Erythroblast (primary cell): ENCODE data around the gene KCTD19.

Experiments used
- DNase-seq, 2 experiments: peaks; one replicate each; lab custom pipeline; 2025; lab: John Stamatoyannopoulos, UW
- GATA1 ChIP-seq: IDR thresholded peaks from 2 replicates; pipeline ENCODE4 v1.6.1; 2011; ENCODE audit warnings: low read depth, mild to moderate bottlenecking, control low read depth, low read length, moderate library complexity
- POLR2A ChIP-seq: IDR thresholded peaks from 2 replicates; pipeline ENCODE4 v1.6.1; 2011; ENCODE audit warnings: mild to moderate bottlenecking, low read length

The KCTD19 gene

GRCh38 chr16:67243481-67243880 is 83.1 kb downstream of the KCTD19 start:
- TF ChIP-seq POLR2A: no peak
- no peak for TF ChIP-seq GATA1
- DNase-seq: no peak

DNA sequence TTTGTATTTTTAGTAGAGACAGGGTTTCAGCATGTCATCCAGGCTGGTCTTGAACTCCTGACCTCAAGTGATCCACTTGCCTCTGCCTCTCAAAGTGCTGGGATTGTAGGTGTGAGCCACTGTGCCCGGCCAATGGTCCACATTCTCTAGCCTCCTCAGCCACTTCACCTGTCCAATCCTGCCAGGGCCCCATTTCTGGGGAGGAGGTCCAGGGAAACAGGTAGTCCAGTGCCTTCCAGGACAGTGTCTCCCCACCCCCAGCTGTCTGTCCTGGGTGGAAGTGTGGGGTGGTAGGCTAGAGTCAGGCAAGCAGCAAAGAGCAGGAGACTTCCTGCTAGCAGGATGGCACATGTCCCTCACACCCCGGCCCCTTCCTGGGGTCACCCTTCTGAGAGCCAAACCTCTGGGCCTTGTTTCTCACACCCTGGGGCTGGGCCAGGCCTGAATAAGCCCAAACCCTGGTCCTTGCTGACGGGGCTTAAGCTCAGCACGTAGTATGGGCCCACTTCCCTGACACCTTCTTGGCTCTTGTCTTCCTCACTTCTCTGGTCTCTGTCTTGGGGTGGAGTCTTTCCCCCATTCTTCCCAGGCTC is 84.3 kb downstream of the KCTD19 start:
- no peak for DNase-seq
- TF ChIP-seq GATA1 (no peak), POLR2A (no peak)

DNA sequence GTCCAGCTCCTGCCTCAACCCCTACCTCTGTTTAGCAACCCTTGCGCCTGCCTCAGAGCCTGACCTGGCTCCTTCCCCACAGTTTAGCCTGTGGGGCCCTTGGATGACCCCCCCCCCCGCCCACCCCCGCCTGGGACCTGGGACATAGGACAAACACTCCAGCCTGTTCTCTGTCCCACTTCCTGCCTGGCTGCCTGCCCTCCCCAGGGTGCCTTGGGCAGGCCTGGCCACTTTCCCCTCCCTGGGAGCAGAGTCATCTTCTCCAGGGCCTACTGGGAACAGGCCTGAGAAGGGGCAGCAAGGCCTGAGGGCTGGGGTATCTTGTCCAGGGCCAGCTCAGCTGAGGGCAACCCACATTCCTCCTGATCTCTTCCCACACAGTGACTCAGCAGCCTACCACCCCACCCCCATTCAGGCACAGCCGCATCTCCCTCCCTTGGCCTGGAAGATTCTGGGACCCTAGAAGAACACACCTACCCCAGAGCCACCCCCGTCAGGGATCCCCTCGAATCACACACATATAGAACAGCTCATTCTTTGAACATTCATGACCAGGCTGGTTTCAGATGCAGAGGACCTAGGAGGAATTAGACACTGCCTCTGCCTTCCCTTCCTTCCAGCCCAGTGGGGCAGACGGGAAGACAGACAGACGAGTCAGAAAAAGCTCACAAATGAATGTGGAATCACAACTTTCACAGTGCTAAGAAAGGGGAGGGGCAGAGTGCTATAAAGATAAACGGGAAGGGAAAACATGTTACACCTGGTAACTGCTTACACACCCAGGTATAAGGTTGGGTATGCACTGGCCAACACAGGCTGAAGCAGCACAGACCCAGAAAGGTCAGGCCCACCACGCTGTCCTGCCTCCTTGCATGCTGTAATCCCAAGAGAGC is 85.3 kb downstream of the KCTD19 start:
- DNase-seq: peak in 1 of 2 experiments; percentile 51
- TF ChIP-seq POLR2A (no peak), GATA1 (no peak)

DNA sequence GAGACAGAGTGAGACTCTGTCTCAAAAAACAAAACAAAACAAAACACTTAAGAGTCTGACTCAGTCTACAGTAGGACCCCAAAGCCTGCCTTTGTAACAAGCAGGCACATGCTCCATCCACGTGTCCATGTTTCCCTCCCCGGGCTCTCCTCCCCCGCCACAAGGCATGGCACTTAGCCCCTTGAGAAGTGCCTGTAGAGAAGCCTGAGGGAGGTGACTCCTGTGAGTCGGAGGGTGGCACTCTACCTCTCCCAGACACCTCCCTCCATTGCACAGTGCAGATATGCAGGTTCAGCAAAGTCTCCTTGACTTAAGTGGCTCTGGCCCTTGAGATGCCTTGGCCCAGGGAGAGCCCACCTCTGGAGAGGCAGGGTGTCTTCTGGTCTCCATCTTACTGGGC is 86.0 kb downstream of the KCTD19 start:
- peak; percentile 30 to 47 for DNase-seq
- TF ChIP-seq GATA1 (no peak), POLR2A (no peak)
